Measurements from ENCODE around the gene FCMR.
"Not testable (repeated sequence)": the region's sequence is repeated elsewhere in the genome, so short reads cannot be mapped to it uniquely, and the experiment has no call there.

Gene FCMR

GRCh38 chr1:206872139-206872538 lies 49.6 kb downstream of the FCMR start:
- no peak for DNase-seq (ENCODE audit: low spot score)

GRCh38 chr1:206868264-206868663 lies 53.5 kb downstream of the FCMR start:
- DNase-seq (ENCODE audit: low spot score) = no peak

- DNase-seq (ENCODE audit: low spot score) = no peak
Observed at GRCh38 chr1:206867716-206868115, 54.0 kb downstream of the FCMR start.

GRCh38 chr1:206867239-206867638 lies 54.5 kb downstream of the FCMR start:
- no peak for DNase-seq (ENCODE audit: low spot score)

DNA sequence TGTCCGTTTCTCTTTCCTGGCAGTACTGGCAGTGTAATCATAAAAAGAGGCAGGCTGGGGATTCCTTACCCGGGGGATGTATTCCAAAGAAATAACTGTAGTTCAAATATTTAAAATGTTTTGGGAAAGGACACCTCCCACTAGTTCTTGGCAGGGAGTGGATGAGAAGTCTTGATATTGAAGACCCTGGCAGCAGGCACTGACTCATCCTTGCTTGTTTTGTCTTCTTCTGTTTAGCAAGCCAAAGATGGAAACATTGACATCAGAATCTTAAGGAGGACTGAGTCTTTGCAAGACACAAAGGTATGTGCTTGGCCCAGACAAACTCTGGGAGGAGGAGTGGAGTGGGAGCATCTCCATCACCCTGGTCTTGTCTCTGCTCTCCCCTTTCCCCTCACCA lies 55.7 kb downstream of the FCMR start:
- no peak for DNase-seq (ENCODE audit: low spot score)

- DNase-seq (ENCODE audit: low spot score) = peak; percentile 81
Observed at GRCh38 chr1:206864939-206865671, 56.6 kb downstream of the FCMR start, which contains the start of gene IL20. Gene IL20, plus strand, starts transcription at chr1:206865623. Its CDS starts 230 bp downstream, at chr1:206865853.

GRCh38 chr1:206863266-206863665 lies 58.5 kb downstream of the FCMR start:
- no peak for DNase-seq (ENCODE audit: low spot score)

- no peak for DNase-seq (ENCODE audit: low spot score)
Observed at GRCh38 chr1:206860165-206860564, 61.6 kb downstream of the FCMR start.

DNA sequence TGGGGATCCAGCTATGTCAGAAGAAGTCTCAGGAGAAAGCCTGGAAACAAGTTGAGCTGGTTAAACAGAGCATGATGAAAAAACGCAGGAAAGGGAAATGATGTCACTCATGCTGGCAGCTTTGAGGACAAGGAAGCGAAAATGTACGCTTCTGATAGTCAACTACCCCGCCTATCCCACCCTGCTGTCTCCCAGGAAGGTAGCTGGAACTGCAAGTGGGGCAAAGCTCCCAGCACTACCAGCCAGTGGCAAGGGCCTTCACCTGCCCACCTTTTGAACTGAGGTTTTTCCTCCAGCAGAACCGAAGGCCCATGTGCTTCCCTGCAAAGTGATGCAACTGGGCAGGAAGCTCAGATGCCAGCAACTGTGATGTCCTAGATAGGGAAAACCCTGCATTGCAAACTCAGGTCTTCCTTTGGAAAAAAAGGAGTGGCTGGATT lies 62.6 kb downstream of the FCMR start:
- DNase-seq (ENCODE audit: low spot score) = no peak

DNA sequence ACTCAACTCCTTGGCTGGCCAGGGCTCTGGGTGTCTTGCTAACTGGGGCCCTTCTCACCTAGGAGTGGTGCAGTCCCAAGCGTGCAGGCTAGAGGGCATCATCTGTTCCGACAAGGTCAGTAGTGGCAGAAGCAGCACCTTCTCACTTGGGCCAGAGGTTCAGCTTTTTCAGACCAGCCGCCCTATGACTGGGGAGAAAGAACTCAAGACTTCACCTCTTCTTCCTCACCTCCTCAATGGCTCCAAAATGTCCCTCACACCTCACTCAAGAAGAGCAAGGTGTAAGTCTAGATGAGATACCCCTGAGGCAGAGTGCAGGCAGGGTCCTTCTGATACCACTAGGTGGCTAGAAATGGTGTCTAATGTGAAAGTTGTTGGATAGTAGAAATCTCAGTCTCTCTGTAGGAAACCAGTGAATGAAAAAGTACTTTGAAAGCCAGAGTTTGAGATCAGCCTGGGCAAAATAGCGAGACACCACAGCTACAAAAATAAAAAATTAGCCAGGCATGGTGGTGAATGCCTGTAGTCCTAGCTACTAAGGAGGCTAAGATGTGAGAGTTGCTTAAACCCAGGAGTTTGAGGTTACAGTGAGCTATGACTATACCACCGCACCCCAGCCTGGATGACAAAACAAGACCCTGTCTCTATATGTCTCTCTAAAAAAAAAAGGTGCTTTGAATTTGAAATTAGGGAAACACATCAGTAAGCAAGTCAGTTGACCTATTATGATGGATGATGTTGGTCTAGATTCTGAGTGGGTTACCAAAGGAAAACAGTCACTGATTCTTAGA lies 64.9 kb downstream of the FCMR start:
- no peak for DNase-seq (ENCODE audit: low spot score)

GRCh38 chr1:206855859-206856258 lies 65.9 kb downstream of the FCMR start:
- no peak for DNase-seq (ENCODE audit: low spot score)

DNA sequence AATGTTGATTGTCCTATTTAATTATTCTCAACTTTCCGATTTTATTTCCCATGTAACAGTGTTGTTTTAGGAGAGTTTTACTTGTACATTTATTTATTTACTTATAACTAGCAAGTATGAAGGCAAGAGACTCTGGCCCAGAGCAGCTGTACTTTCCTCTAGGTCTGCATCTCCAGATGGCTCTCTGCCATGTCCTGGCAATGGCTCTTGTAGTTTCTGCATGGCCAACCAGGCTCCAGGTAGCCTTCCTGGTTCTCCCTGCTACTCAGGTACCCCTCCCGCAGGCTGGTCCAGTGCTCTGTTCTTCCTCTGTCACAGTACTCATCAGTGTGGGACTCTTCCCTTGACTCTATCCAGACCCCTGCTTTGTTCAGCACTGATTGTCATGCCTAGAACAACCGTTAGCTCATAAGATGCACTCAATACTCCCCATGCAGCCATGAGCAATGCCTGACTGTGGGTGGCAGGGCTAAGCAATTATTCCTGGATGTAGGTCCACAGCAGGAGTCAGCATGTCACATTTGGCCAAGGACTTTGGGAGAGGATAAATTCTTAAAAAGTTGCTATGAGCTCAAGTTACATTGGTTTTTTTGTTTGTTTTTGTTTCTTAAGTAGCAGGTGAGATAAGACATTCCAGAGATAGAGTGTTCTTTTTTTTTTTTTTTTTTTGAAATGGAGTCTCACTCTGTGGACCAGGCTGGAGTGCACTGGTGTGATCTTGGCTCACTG lies 67.2 kb downstream of the FCMR start:
- DNase-seq (ENCODE audit: low spot score) = no peak

DNA sequence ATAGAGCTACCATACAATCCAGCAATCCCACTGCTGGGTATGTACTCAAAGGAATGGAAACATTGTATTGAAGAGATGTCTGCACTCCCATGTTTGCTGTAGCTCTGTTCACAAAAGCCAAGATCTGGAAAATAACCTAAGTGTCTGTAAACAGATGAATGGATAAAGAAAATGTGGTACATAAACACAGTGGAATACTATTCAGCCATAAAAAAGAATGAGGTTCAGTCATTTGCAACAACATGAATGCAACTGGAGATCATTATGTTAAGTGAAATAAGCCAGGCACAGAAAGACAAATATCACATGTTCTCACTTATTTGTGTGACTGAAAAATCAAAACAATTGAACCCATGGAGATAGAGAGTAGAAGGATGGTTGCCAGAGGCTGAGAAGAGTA lies 68.0 kb downstream of the FCMR start:
- DNase-seq (ENCODE audit: low spot score) = not testable (repeated sequence)

Data from COLO829 (cell line).